Embryonic facial prominence (tissue), 1 donor: ENCODE data around the gene SLC35A4.
"Not testable (repeated sequence)": the region's sequence is repeated elsewhere in the genome, so short reads cannot be mapped to it uniquely, and the experiment has no call there.

Source experiments
- DNase-seq: peaks from one replicate; pipeline ENCODE4 v3.0.0-alpha.2; 2016; ENCODE audit errors: extremely low spot score

SLC35A4 gene

DNA sequence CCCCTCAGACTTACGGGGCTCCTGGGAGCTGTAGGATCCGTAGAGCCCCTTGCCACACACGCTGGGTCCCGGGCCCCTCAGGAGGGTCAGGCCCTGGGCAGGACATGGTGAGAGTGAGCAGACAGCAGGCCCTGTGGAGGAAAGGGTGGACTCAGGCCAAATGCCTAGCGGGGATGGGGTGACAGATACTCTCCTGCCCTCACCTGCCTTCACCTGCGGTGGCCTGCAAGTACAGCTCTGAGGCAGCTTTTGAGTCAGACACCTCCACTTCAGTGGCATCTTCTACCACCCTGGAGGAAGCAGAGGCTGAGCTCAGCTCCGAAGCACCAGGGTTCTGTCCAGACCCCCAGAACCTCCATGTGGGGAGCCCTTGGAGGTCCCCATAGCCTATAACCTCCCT is 26.2 kb downstream of the SLC35A4 start:
- no peak for DNase-seq

GRCh38 chr5:140591747-140592372 is 27.2 kb downstream of the SLC35A4 start:
- no peak for DNase-seq

DNA sequence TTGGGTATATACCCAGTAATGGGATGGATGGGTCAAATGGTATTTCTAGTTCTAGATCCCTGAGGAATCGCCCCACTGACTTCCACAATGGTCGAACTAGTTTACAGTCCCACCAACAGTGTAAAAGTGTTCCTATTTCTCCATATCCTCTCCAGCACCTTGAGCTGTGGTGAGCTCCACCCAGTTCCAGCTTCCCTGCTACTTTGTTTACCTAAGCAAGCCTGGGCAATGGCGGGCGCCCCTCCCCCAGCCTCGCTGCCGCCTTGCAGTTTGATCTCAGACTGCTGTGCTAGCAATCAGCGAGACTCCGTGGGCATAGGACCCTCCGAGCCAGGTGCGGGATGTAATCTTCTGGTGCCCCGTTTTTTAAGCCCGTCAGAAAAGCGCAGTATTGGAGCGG is 28.4 kb downstream of the SLC35A4 start:
- not testable (repeated sequence) for DNase-seq

- DNase-seq, result no peak
Measured at GRCh38 chr5:140594169-140594568, 29.5 kb downstream of the SLC35A4 start.

- DNase-seq, result no peak
Measured at GRCh38 chr5:140595538-140596300, 31.1 kb downstream of the SLC35A4 start.

DNA sequence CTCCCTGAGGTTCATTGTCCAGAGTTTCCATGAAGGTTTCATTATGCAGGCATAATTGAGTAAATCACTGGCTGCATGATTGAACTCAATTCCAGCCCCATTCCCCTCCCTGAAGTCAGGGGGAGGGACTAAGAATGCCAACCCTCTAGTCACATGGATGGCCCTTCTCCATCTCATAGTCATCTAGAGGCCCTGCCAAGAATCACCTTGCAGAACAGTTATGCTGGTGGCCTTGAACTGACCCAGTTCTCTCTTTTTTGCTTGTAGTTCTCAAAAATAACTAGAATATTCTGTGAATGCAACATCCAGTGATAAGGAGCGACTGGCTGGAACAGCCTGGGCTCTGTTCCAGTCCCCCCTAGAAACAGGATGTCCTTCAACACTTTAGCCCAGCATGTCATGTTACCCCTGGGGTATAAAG is 31.7 kb downstream of the SLC35A4 start:
- DNase-seq, result no peak

DNA sequence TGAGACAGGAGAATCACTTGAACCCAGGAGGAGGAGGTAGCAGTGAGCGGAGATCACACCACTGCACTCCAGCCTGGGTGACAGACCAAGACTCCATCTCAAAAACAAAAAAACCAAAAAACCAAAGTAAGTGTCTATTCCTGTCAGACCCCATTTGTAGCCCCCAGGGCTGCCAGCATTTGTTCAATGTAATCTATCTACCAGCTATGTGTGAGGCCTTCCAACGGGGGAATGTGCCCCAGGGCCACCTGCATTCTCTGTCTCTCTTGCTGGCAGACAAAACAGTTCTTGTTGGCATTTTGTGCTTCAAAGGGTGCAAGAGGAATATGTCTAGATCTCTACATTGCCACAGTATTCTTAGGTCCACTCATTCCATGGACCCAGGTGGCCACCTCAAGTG is 34.2 kb downstream of the SLC35A4 start:
- DNase-seq, result no peak

DNA sequence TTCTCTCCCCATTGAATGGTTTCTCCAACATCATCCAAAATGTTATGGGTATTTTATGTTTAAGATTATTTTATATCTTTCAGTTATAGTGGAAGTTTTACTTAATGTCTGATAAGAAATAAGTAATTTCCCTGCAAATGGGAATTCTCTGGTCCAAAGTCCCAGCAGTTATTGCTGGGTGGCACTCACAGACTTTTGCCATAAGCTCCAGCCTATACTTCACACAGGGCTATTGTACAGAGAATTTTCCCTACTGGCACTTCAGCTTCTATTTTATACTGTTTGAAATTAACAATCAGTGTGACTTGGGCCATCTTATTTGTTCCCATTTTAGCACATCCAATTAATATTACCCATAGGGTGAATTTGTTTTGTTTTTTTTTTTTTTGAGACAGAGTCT is 35.5 kb downstream of the SLC35A4 start:
- DNase-seq, result no peak

GRCh38 chr5:140602147-140602546 is 37.5 kb downstream of the SLC35A4 start:
- DNase-seq, result no peak

GRCh38 chr5:140603446-140603698 is 38.7 kb downstream of the SLC35A4 start:
- DNase-seq, result not testable (repeated sequence)

DNA sequence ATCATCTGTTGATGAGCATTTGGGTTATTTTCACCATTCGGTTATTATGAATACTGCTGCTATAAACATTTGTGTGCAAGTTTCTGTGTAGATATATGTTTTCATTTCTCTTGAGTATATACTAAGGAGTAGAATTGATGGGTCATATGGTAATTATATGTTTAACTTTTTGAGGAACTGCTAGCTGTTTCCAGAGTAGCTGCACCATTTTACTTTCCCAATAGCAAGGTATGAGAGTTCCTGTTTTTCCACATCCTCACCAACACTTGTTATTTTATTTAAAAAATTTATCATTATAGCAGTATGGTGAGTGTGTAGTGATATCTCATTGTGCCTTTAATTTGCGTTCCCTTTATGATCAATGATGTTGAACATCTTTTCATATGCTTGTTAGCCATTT is 39.1 kb downstream of the SLC35A4 start:
- DNase-seq, result no peak

- DNase-seq, result no peak
Measured at GRCh38 chr5:140605879-140606278, 41.3 kb downstream of the SLC35A4 start.

- DNase-seq, result no peak
Measured at GRCh38 chr5:140607031-140607430, 42.4 kb downstream of the SLC35A4 start.

- no peak for DNase-seq
Measured at GRCh38 chr5:140608722-140609121, 44.1 kb downstream of the SLC35A4 start.

DNA sequence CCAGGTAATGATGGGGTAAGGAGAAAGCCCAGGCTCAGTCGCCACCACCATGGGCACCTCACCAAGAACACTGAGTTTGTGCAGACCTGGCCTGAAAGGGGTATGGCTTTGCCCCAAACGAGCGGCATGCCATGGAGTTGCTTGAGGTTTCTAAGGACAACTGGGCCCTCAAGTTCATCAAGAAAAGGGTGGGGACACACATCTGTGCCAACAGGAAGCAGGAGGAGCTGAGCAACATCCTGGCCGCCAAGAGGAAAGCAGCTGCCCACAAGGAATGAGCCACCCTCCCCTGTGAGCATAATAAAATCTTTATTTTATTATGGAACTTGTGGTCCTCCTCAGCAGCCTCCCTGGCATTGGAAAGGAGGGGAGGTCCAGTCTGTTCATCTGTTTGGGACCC is 44.5 kb downstream of the SLC35A4 start:
- no peak for DNase-seq

DNA sequence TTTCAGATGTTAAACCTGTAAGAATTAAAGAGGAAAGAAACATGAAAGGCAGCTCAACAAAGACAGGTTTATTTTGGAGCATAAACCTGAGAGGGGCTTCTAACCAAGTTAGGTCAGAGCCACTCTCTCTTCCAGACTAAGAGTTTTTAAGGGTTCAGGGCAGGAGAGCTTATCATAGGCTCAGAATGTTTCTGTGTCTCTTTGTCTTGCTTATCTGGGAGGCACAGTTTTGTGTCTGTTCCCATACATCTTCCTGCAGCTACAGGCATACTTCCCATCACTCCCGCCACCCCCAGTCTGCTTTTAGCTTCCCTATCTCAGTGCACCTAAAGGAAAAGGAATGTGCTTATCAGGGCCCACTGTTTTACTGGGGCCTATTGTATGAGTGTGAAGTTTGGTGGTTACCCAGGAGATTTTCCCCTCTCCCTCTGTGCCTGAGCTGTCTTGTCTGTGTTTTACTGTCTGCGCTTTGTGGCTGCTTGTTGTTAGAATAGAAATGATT is 46.4 kb downstream of the SLC35A4 start:
- no peak for DNase-seq
